Esophagus squamous epithelium (tissue), 5 donors: ENCODE measurements around the gene PARD6B. TPM values are rescaled to one million over a fixed set of nuclear protein-coding genes. Genes with fewer than 3 reads are reported as not detected.
A peak's percentile ranks its signal among the peaks of the same experiment; 100 is the strongest.
"Not testable (repeated sequence)": the region's sequence is repeated elsewhere in the genome, so short reads cannot be mapped to it uniquely, and the experiment has no call there.

Experiments
- DNase-seq: peaks from one replicate; lab custom pipeline; 2025; lab: John Stamatoyannopoulos, UW
- H3K27ac ChIP-seq, 4 donors: fragments of 200-600 bp; sonication (generic); one replicate each; pipeline ENCODE4 v1.5.1; 2016 to 2019; ENCODE audit warnings: mild to moderate bottlenecking in 1 of 4
- H3K27me3 ChIP-seq, 4 donors: fragments of 200-600 bp; sonication (generic); 1 replicate in 3 of 4; 2 replicates in 1 of 4; pipeline versions ENCODE4 v1.5.1 to v1.6.0; 2017 to 2021; ENCODE audit warnings: antibody characterized with exemption in 1 of 4
- H3K36me3 ChIP-seq, 3 donors: fragments of 200-600 bp; sonication (generic); one replicate each; pipeline ENCODE4 v1.5.1; 2016 to 2019
- H3K4me1 ChIP-seq, 3 donors: fragments of 200-600 bp; sonication (generic); one replicate each; pipeline ENCODE4 v1.5.1; 2017 to 2019
- H3K4me3 ChIP-seq, 4 donors: fragments of 200-600 bp; sonication (generic); 1 replicate in 3 of 4; 2 replicates in 1 of 4; pipeline ENCODE4 v1.5.1; 2016 to 2019; ENCODE audit warnings: mild to moderate bottlenecking in 2 of 4, moderate library complexity in 1 of 4
- H3K9me3 ChIP-seq, 3 donors: fragments of 200-600 bp; sonication (generic); one replicate each; pipeline ENCODE4 v1.5.1; 2016 to 2019
- POLR2A ChIP-seq, 4 donors: fragments of 450-650 bp; IDR thresholded peaks; one replicate each; pipeline ENCODE4 v1.6.1; 2017; ENCODE audit warnings: antibody characterized with exemption in 4 of 4, mild to moderate bottlenecking in 4 of 4, moderate library complexity in 3 of 4
- WGBS, 2 donors: methylation state at CpG; one replicate each; pipeline ENCODE4 v1.1.5; 2018; 5-methylcytosine and 5-hydroxymethylcytosine counted together
- intact Hi-C: fragments of 100-400 bp; cut with DNase I; formaldehyde crosslinking; loops from one replicate; pipeline ENCODE4 v1.15.0; 2022
- total RNA-seq, 4 donors: library from RNA; depleted of rRNA; stranded (reverse); fragments of >200 nt; gene quantifications; one replicate each; pipeline ENCODE4 v1.1.0, GENCODE V29; 2016
- TF ChIP-seq, protein P1 (sequence below), 6 experiments: fragments of 450-650 bp in 4 of 6; fragments of 200-600 bp in 2 of 6; sonication (generic) in 2 of 6; IDR thresholded peaks; one replicate each; pipeline ENCODE4 v1.5.1; 2016 to 2019; ENCODE audit warnings: antibody characterized with exemption in 6 of 6, mild to moderate bottlenecking in 4 of 6, moderate library complexity in 4 of 6
- donor health status: DM: yes; HTN: yes; CAD: no.

The PARD6B gene
- total RNA-seq, 4 donors from 2014 or later: 4.7 to 6.5 (median 5.3) TPM

GRCh38 chr20:50798650-50799049, 67.3 kb downstream of the PARD6B start:
- no peak for TF ChIP-seq POLR2A (IDR thresholded peaks at IDR 0.05)
- TF ChIP-seq, protein P1, sequence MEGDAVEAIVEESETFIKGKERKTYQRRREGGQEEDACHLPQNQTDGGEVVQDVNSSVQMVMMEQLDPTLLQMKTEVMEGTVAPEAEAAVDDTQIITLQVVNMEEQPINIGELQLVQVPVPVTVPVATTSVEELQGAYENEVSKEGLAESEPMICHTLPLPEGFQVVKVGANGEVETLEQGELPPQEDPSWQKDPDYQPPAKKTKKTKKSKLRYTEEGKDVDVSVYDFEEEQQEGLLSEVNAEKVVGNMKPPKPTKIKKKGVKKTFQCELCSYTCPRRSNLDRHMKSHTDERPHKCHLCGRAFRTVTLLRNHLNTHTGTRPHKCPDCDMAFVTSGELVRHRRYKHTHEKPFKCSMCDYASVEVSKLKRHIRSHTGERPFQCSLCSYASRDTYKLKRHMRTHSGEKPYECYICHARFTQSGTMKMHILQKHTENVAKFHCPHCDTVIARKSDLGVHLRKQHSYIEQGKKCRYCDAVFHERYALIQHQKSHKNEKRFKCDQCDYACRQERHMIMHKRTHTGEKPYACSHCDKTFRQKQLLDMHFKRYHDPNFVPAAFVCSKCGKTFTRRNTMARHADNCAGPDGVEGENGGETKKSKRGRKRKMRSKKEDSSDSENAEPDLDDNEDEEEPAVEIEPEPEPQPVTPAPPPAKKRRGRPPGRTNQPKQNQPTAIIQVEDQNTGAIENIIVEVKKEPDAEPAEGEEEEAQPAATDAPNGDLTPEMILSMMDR (IDR thresholded peaks at IDR 0.05): no peak
- H3K36me3 ChIP-seq: no peaks in the 10 kb centered on the region
- 82 to 93% methylated on average over 6 to 7 of the region's 7 CpGs for WGBS, 2 donors
- H3K4me1 ChIP-seq: peaks cover 14 to 23% (median 14%) of the 10 kb centered on the region in 3 donors
- peak overlapping the region in 2 of 4 donors; percentile 7 to 60 for H3K27ac ChIP-seq
- H3K27me3 ChIP-seq: no peaks in the 10 kb centered on the region
- H3K9me3 ChIP-seq: no peaks in the 10 kb centered on the region
- H3K4me3 ChIP-seq: no peak overlapping the region
- intact Hi-C loops: loop anchor here (5.0 kb wide), 1 partner anchor 134 kb away; the partner anchor contains the start of gene ADNP
- DNase-seq: no peak

DNA sequence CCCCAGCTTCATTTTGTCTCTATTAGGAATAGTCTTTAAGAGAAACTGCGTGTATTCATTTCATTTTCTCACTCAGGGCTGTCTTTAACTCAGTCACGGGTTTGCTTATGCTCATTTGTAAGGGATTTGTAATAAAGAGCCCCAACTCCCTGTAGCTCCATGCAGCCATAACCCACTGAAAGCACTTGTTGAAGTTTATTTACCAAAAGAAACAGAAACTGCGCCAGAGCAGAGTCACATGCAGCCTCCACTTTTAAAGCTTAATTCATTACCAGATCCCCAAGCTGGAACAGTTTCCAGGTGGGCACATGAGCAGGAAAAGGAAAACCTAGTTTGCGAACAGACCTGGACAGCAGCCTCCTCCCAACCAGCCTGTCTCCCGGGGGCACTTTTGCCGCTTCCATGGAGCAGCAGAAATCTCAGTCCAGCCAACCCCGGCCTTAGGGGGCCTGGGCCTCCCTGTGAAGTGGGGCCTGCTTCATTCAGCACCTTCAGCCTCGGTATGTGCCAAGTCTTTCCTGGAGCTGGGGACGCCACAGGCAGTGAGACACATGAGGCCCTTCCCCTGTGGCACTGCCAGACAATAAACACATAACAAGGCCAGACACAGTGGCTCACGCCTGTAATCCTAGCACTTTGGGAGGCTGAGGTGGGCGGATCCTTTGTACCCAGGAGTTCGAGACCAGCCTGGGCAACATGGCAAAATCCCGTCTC, 68.0 kb downstream of the PARD6B start:
- H3K36me3 ChIP-seq: no peaks in the 10 kb centered on the region
- H3K27ac ChIP-seq: peak overlapping the region in 2 of 4 donors; percentile 49 to 60
- no peak overlapping the region for H3K4me3 ChIP-seq
- intact Hi-C loops: loop anchor here (5.0 kb wide), 1 partner anchor 133 kb away; the partner anchor contains the start of gene ADNP
- WGBS, 2 donors: 63 to 74% methylated on average over 4 to 12 of the region's 13 CpGs
- TF ChIP-seq, protein P1 (IDR thresholded peaks at IDR 0.05): no peak
- no peak for TF ChIP-seq POLR2A (IDR thresholded peaks at IDR 0.05)
- H3K9me3 ChIP-seq: no peaks in the 10 kb centered on the region
- no peak for DNase-seq
- H3K4me1 ChIP-seq: peaks cover 11 to 16% (median 12%) of the 10 kb centered on the region in 3 donors
- no peaks in the 10 kb centered on the region for H3K27me3 ChIP-seq

GRCh38 chr20:50799890-50800550, 68.6 kb downstream of the PARD6B start:
- intact Hi-C loops: loop anchor here (5.0 kb wide), 1 partner anchor 132 kb away; the partner anchor contains the start of gene ADNP
- Histone ChIP-seq H3K9me3 (no peaks in the 10 kb centered on the region), H3K36me3 (no peaks in the 10 kb centered on the region), H3K27ac (peak overlapping the region in 2 of 4 donors; percentile 49 to 60), H3K4me1 (peaks cover 6 to 9% (median 8%) of the 10 kb centered on the region in 3 donors), H3K4me3 (no peak overlapping the region), H3K27me3 (no peaks in the 10 kb centered on the region)
- DNase-seq: no peak
- TF ChIP-seq, protein P1 (IDR thresholded peaks at IDR 0.05): no peak
- TF ChIP-seq POLR2A (IDR thresholded peaks at IDR 0.05): no peak
- WGBS, 2 donors: 75 to 83% methylated on average over 7 of the region's 8 CpGs

GRCh38 chr20:50800986-50801746, 69.8 kb downstream of the PARD6B start:
- H3K9me3 ChIP-seq, DNase-seq, H3K36me3 ChIP-seq, H3K27me3 ChIP-seq, H3K4me3 ChIP-seq, H3K4me1 ChIP-seq, intact Hi-C loops, H3K27ac ChIP-seq: not testable (repeated sequence)
- WGBS, 2 donors: 89 to 95% methylated on average over 13 of the region's 13 CpGs

GRCh38 chr20:50801747-50802125, 70.4 kb downstream of the PARD6B start:
- DNase-seq: no peak

More at GRCh38 chr20:50801747-50802125, 70.4 kb downstream of the PARD6B start:
- Histone ChIP-seq H3K4me1 (no peaks in the 10 kb centered on the region), H3K36me3 (no peaks in the 10 kb centered on the region), H3K9me3 (no peaks in the 10 kb centered on the region), H3K27me3 (no peaks in the 10 kb centered on the region), H3K4me3 (no peak overlapping the region), H3K27ac (no peak overlapping the region)
- 87 to 95% methylated on average over 5 of the region's 5 CpGs for whole genome bisulfite sequencing, 2 donors
- intact Hi-C loops: no loop called here
- TF ChIP-seq, protein P1 (IDR thresholded peaks at IDR 0.05): no peak
- TF ChIP-seq POLR2A (IDR thresholded peaks at IDR 0.05): no peak
